ENCODE data around the gene LRRC36.

LRRC36 gene

DNA sequence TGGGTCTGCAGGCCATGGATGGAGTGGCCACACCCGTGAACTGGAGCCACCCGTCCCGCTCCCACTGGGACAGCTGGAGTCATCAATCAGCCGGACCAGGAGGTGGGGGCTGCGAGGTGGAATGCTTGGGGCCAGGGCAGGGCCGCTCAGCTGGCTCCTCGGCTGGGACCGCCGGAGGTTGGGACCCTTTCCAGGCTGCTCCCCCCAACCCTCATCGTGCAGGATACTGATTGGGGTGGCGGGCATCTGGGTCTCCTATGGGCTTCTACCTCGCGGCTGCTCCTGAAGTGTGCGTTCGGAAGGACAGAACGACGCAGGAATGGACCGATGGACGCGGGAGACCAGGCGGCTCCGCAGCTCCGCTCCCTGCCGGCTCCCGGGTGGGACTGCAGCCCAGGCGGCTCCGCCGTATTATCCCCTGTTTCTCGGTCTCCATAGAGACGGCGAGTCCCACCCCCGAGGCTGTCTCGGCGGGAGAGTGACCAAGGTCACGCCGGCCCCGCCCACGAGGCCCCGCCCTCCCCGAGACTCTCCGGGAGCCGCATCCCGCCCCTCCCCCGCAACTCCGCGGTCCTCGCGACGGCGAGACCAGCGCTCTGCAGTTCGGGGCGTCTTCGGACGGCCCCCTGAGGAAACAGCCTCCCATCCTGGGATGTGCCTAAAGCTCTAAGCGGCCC lies 66.6 kb downstream of the LRRC36 start, which contains the start of gene TPPP3:
Gene TPPP3, minus strand, starts transcription at position 388 of the 677 bp plus-strand sequence. CDS start 2,387 bp downstream, outside the sequence.
- Histone ChIP-seq H3K27ac (ENCODE audit: low read depth, low read length) (no peak within 1 kb of the TSS), H3K9ac (ENCODE audit: low read depth, low read length) (no peak within 1 kb of the TSS), H3K27me3 (ENCODE audit: control insufficient read depth, insufficient read depth, low read length) (peaks cover 52% of the 10 kb centered on the region), H3K9me3 (ENCODE audit: control insufficient read depth, insufficient read depth, low read length) (no peaks in the 10 kb centered on the region), H3K4me1 (ENCODE audit: control insufficient read depth, insufficient read depth, low read length) (peaks cover 25% of the 10 kb centered on the region), H3K4me3 (ENCODE audit: low read depth, low read length) (peak within 1 kb of the TSS; percentile 59), H3K36me3 (ENCODE audit: control insufficient read depth, insufficient read depth, low read length) (no peaks in the 10 kb centered on the region)

DNA sequence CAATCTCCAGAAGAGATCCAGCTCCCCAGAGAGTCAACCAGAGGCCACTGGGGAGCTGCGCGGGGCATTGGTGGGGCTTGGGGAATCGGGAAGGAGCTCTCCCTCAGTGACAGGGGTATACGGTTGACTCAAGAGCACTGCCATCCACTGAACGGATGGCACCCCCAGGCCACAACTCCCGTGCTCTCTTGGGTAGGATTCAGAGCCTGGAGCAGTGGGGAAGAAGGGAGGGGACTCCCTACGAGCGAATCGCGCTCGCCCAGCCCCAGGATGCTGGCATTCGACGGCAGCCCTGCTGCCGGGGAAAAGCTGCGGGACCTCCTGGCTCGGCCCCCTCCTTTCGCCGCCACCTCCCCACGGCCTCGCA lies 67.2 kb downstream of the LRRC36 start:
- peaks cover 57% of the 10 kb centered on the region for H3K27me3 ChIP-seq (ENCODE audit: control insufficient read depth, insufficient read depth, low read length)
- no peak overlapping the region for H3K27ac ChIP-seq (ENCODE audit: low read depth, low read length)
- no peak overlapping the region for H3K9ac ChIP-seq (ENCODE audit: low read depth, low read length)
- peak overlapping the region; percentile 59; the same call in 1 of the 2 replicates for H3K4me3 ChIP-seq (ENCODE audit: low read depth, low read length)
- H3K9me3 ChIP-seq (ENCODE audit: control insufficient read depth, insufficient read depth, low read length): no peaks in the 10 kb centered on the region
- H3K4me1 ChIP-seq (ENCODE audit: control insufficient read depth, insufficient read depth, low read length): peaks cover 25% of the 10 kb centered on the region
- H3K36me3 ChIP-seq (ENCODE audit: control insufficient read depth, insufficient read depth, low read length): no peaks in the 10 kb centered on the region

DNA sequence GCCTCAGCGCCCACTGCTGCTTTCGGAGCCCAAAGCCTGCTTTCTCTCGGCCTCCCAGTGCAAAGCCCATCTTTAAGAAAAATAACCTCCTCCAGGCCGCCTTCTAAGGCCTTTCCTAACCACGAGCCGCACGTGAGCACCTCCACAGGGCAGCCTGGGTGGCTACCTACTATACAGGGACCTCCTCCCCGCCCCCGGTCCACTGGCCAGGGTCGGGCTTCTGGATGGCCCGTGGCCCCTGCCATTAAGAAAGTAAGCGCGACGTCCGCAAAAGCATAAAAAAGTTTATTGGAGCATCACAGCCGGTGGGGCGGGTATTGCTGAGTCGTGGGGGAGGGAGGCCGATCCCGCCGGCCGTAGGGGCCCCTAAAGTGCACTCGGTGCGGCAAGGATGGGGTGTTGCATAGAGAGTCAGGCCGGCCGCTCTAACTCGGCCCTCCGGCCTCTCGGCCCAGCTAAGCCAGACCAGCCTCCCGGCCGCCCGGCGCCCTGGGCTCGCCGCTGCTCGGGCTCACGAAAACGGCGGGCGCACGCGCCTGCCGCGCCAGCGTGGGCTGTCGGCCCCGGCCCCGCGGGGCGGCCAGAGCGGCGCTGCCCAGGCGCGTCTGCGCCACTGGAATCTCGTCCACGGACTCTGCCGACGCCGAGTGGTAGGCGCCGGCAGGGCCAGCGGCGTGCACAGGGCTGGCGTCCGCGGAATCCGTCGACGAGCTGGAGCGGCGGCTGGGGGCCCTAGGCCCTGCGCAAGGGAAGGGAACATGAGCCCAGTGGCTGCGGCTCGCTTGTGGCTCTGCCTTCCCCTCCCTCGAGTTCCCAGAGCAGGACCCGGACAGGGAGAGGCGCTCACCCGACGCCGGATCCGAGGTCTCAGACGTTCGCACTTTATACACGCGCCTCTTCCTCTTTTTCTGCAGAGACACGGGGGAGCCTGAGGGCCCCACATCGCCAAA lies 67.8 kb downstream of the LRRC36 start:
- H3K9ac ChIP-seq (ENCODE audit: low read depth, low read length): no peak overlapping the region
- H3K4me3 ChIP-seq (ENCODE audit: low read depth, low read length): peak overlapping the region; percentile 59

DNA sequence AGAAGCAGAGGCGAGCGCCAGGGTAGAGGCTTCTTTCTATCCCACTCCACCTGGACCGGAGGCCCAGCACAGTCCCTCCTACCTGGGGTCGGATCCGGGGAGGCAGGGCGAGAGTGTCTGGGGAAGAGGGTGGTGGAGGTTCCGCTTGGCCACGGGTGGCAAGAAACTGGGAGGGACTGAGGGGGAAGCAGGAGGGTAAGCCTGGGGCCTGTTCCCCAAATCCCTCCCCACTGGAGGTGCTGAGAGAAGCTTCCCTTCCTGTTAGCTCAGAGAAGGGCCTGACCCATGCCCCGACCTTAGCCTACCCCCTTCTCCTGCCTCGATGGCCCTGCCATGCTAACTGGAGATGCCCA lies 68.5 kb downstream of the LRRC36 start:
- no peak overlapping the region for H3K27ac ChIP-seq (ENCODE audit: low read depth, low read length)
- H3K9ac ChIP-seq (ENCODE audit: low read depth, low read length): no peak overlapping the region
- H3K27me3 ChIP-seq (ENCODE audit: control insufficient read depth, insufficient read depth, low read length): peaks cover 63% of the 10 kb centered on the region
- no peaks in the 10 kb centered on the region for H3K36me3 ChIP-seq (ENCODE audit: control insufficient read depth, insufficient read depth, low read length)
- peak overlapping the region; percentile 59; the same call in 1 of the 2 replicates for H3K4me3 ChIP-seq (ENCODE audit: low read depth, low read length)
- no peaks in the 10 kb centered on the region for H3K9me3 ChIP-seq (ENCODE audit: control insufficient read depth, insufficient read depth, low read length)
- peaks cover 30% of the 10 kb centered on the region for H3K4me1 ChIP-seq (ENCODE audit: control insufficient read depth, insufficient read depth, low read length)

More for the DNA sequence above, 67.8 kb downstream of the LRRC36 start:
- Histone ChIP-seq H3K27me3 (ENCODE audit: control insufficient read depth, insufficient read depth, low read length) (peaks cover 63% of the 10 kb centered on the region), H3K4me1 (ENCODE audit: control insufficient read depth, insufficient read depth, low read length) (peaks cover 25% of the 10 kb centered on the region), H3K27ac (ENCODE audit: low read depth, low read length) (no peak overlapping the region), H3K9me3 (ENCODE audit: control insufficient read depth, insufficient read depth, low read length) (no peaks in the 10 kb centered on the region), H3K36me3 (ENCODE audit: control insufficient read depth, insufficient read depth, low read length) (no peaks in the 10 kb centered on the region)

DNA sequence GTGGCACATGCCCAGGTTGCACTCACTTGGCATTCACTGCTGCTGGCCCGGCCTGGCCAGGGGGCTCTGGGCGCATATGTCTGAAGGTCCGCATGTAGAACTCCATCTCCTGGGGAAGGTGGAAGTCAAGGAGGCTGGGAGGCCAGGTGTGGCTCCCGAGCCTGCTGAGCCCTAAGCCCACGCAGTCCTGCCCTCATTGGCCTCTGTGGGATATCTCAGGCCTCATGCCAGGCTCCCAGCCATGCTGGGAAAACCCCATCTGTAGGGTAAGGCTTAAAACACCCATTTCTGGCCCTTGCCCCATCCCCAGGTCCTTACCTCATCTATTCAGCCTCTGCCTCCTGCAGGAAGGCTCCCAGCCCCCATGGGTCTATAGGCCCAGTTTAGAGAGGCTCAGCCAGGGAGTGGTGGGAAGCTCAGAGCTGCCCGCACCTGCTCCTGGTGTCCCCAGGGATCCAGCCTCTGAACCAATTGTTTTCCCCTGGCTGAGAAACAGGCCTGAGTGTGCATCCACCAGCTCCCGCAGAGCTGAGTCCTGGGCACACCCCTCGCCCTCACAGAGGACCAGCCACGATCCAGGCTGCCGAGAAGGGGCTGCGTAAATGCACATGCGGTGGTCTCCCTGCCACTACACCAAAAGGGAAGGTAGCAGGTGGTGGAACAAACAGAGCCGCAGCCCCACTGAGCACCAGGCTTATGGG lies 69.0 kb downstream of the LRRC36 start:
- Histone ChIP-seq H3K4me3 (ENCODE audit: low read depth, low read length) (no peak overlapping the region), H3K27me3 (ENCODE audit: control insufficient read depth, insufficient read depth, low read length) (peaks cover 63% of the 10 kb centered on the region), H3K9me3 (ENCODE audit: control insufficient read depth, insufficient read depth, low read length) (no peaks in the 10 kb centered on the region), H3K27ac (ENCODE audit: low read depth, low read length) (no peak overlapping the region), H3K9ac (ENCODE audit: low read depth, low read length) (no peak overlapping the region), H3K4me1 (ENCODE audit: control insufficient read depth, insufficient read depth, low read length) (peaks cover 30% of the 10 kb centered on the region), H3K36me3 (ENCODE audit: control insufficient read depth, insufficient read depth, low read length) (no peaks in the 10 kb centered on the region)

DNA sequence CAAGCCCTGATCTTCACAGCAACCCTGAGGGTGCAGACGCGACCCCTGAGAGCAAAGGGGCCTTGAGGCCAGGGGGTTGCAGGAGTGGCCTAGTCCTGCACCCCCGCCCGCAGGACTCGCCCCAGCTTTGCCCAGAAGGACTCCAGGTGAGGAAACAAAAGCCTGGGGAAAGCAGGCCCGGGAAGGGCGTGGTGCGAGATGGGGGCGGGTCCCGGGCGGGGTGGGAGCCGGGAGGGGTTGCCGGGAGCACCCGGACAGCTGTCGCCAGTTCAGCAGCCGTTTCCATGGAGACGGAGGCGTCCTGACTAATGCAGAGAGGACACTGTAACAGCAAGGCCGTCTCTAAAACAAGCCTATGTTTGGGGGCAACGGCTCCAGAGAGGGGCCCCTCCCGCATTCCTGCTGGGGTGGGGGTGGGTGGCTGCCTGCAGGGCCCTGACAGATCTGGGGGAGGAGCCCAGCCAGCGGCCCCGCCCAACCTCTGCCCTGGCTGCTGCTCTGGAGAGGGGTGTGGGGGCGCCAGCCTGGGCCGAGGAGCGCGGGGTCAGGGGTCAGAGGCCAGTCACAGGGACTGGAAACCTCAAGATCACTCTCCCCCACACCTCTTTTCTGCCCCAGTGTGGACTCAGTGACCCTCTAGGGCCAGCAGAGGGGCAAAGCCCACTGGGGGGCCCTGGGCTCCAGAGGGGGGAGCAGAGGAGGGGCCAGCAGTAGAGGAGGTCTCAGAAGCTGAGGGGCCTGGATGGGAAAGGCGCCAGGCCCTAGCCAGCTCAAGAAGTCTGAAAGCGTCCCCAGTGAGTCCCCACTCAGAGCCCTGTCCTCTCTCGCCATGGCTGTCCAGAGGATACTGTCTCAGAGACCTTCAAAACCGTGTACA lies 69.8 kb downstream of the LRRC36 start:
- Histone ChIP-seq H3K27ac (ENCODE audit: low read depth, low read length) (no peak overlapping the region), H3K4me3 (ENCODE audit: low read depth, low read length) (peak overlapping the region; percentile 49; the same call in 1 of the 2 replicates), H3K9me3 (ENCODE audit: control insufficient read depth, insufficient read depth, low read length) (no peaks in the 10 kb centered on the region), H3K36me3 (ENCODE audit: control insufficient read depth, insufficient read depth, low read length) (no peaks in the 10 kb centered on the region), H3K27me3 (ENCODE audit: control insufficient read depth, insufficient read depth, low read length) (peaks cover 59% of the 10 kb centered on the region), H3K9ac (ENCODE audit: low read depth, low read length) (no peak overlapping the region), H3K4me1 (ENCODE audit: control insufficient read depth, insufficient read depth, low read length) (peaks cover 30% of the 10 kb centered on the region)

DNA sequence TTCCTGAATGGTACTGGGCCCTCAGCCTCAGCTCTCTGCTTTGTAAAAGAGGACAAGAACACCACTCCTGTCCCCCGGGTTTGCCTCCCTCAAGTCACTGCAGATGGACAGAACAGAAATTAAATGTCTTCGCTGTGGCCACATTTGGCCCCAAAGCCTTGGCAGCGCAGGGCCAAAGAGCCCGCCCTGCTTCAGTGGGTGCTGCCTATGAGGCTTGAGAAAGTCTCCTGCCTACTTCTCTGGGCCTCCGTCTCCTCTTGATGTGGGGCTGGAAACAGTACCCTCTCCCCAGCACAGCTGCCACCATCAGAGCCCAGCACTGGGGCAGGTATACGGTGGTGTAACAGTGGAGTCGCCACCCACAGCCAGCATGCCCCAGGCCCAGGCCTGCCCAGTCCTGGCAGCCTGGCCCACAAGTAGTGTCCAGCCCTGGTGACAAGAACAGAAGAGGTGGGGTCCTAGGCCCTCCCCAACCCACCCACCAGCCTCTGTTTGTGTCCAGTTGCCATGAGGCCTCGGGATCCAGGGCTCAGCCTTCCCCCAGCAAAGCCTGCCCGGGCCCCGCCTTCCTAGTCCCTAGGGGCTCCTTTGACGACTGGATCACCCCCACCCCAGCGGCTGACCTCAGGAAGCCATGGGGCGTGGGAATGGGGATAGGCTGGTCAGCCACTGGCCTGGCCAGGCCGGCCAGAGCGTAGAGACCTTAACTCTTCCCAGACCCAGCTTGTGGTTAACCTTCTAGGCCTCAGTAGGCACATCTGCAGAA lies 70.6 kb downstream of the LRRC36 start:
- Histone ChIP-seq H3K9me3 (ENCODE audit: control insufficient read depth, insufficient read depth, low read length) (no peaks in the 10 kb centered on the region), H3K4me3 (ENCODE audit: low read depth, low read length) (no peak overlapping the region), H3K4me1 (ENCODE audit: control insufficient read depth, insufficient read depth, low read length) (peaks cover 30% of the 10 kb centered on the region), H3K9ac (ENCODE audit: low read depth, low read length) (no peak overlapping the region), H3K27me3 (ENCODE audit: control insufficient read depth, insufficient read depth, low read length) (peaks cover 51% of the 10 kb centered on the region), H3K36me3 (ENCODE audit: control insufficient read depth, insufficient read depth, low read length) (no peaks in the 10 kb centered on the region), H3K27ac (ENCODE audit: low read depth, low read length) (no peak overlapping the region)

DNA sequence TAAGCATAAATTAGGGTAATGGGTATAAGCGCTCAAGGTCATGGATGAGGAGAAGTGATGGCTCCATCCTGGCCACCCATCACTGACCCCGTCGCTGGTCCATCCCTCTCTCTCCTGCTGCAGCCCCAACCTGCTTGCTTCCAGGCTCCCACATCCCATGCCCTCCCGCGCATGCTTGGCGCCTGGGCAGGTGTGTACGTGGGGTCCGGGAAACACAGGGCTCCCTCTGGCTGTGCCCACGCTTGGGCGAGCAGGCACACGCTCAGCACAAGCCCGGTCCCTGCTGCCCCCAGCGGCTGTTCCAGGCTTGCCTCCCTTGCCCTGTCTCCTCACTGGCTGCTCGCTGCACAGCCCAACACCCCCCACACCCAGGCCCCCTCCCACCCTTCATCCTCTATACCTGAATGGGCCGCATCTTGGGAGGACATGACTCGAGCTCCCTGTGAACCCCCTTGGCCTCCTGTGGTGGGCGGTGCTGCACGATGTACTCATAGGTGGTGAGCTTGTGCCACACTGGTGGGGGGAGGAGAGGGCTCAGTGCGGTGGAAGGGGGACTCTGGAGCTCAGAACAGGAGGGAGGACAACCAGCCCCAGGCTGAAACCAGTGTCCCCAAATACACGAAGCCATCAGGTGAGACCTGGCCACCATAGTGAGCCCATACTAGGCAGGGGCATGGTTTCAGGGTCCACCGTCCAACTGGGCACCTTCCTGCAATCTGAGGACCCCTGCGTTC lies 71.4 kb downstream of the LRRC36 start:
- Histone ChIP-seq H3K36me3 (ENCODE audit: control insufficient read depth, insufficient read depth, low read length) (no peaks in the 10 kb centered on the region), H3K4me1 (ENCODE audit: control insufficient read depth, insufficient read depth, low read length) (peaks cover 25% of the 10 kb centered on the region), H3K4me3 (ENCODE audit: low read depth, low read length) (no peak overlapping the region), H3K9me3 (ENCODE audit: control insufficient read depth, insufficient read depth, low read length) (no peaks in the 10 kb centered on the region), H3K9ac (ENCODE audit: low read depth, low read length) (no peak overlapping the region), H3K27me3 (ENCODE audit: control insufficient read depth, insufficient read depth, low read length) (peaks cover 44% of the 10 kb centered on the region), H3K27ac (ENCODE audit: low read depth, low read length) (no peak overlapping the region)

DNA sequence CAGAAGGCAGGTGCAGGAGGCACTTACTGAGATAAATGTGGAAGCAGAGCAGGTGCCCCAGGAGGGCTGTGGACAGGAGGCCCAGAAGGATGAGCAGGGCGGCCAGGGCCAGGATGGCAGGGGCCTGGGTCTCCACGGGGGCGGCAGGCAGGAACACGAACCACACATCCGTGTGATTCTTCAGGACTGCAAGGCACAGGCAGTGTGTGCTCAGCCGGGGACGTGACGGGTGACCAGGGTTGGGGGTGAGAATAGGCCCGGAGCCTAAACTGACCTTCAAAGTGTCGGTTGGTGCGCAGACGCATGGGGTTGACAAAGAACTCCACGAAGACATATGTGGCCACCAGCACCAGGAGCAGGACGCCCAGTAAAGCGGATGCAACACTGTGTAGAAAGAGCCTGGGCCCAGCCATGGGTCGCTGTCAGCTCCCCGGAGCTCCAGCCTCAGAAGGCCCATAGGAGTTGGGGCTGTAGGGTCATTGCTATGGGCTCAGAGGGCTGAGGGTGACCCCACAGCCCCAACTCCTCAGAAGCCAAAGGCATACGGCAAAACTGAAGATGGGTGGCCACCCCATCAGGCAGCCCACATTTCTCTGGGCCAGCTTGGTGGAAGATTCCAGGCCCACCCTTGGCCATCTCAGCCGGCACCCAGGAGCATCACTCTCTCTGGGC lies 72.1 kb downstream of the LRRC36 start:
- Histone ChIP-seq H3K4me1 (ENCODE audit: control insufficient read depth, insufficient read depth, low read length) (peaks cover 22% of the 10 kb centered on the region), H3K4me3 (ENCODE audit: low read depth, low read length) (no peak overlapping the region), H3K27ac (ENCODE audit: low read depth, low read length) (no peak overlapping the region), H3K27me3 (ENCODE audit: control insufficient read depth, insufficient read depth, low read length) (peaks cover 37% of the 10 kb centered on the region), H3K9me3 (ENCODE audit: control insufficient read depth, insufficient read depth, low read length) (no peaks in the 10 kb centered on the region), H3K9ac (ENCODE audit: low read depth, low read length) (no peak overlapping the region), H3K36me3 (ENCODE audit: control insufficient read depth, insufficient read depth, low read length) (no peaks in the 10 kb centered on the region)

Data from HUES48 (cell line).